ENCODE results near the gene BMP2K. TPM values are rescaled to one million over a fixed set of nuclear protein-coding genes. Genes with fewer than 3 reads are reported as not detected.

Gene BMP2K
- total and polyA plus RNA-seq, 12 donors, result 4.9 to 36.5 (median 28.1) TPM

DNA sequence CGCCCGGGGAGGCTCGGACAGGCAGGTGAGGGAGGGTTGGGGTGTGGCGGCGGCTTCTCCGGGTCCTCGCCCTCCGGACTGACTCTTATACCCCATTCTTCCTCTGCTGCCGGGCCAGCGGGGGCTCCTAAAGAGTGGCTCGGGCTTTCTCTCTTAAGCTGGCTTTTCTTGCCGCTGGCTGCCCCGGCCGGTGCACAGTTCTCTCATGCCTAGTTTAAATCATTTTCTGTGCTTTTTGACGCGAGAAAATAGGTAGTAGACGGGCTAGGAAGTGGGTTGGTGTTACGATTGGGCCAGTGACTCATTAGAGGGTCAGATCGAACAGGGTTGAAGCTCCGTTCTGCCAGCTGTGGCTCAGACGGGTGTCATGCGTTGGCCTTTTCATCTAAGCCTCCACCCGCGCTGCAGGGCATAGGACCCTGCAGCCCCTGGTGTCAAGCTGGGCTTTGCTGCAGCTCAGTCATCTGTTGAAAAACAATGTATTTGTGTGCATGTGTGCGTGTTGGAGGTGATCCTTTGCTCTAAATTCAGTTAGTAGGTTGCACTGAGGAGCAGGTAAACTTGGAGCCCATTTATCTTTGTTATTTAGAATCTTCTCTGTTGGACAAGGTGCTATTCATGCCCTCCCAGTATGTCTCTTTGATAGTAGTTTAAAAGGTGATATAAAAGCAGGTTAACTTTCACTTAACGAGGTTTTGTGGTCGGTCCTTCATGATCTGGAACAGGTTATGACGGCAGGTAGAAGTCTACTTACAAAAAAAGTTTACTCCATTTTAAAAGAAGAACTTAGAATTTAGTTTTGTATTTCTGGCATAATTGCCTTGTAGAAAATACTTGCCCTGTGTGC is 802 bp downstream of the BMP2K start:
- intact Hi-C loops (cut with DNase I), result loop anchor here (5.0 to 10.0 kb wide), 10 partner anchors 78 to 165 kb away; no protein-coding TSS in a partner anchor
- 2 to 3% methylated on average over 27 to 28 of the region's 28 CpGs for WGBS, 2 donors
- peaks cover 0 to 61% (median 47%) of the 10 kb centered on the region in 9 donors for H3K4me1 ChIP-seq

DNA sequence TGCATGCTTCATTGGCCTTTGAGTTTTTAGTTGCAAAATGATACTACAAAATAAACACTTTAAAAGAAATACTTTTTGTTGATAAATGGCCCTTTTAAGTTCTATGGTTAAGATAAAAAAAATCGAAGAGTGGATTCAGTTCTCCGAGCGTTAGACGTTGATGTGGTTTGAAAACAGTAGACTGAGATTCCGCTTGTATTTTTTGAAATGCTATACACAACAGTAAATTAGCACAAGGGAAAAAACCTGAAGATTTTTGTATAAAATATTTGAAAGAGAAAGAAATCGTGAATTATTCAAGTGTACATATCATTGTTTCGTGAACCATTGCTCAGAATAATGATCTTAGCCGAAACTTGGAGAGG is 1.4 kb downstream of the BMP2K start:
- Histone ChIP-seq H3K9me3 (no peaks in the 10 kb centered on the region), H3K36me3 (no peaks in the 10 kb centered on the region), H3K4me3 (peak overlapping the region in 9 of 10 donors; percentile 70 to 94 (median 81)), H3K27me3 (no peaks in the 10 kb centered on the region), H3K27ac (peak overlapping the region in 6 of 10 donors; percentile 98 to 100 (median 100)), H3K4me1 (peaks cover 0 to 63% (median 48%) of the 10 kb centered on the region in 9 donors)
- TF ChIP-seq, protein P1, sequence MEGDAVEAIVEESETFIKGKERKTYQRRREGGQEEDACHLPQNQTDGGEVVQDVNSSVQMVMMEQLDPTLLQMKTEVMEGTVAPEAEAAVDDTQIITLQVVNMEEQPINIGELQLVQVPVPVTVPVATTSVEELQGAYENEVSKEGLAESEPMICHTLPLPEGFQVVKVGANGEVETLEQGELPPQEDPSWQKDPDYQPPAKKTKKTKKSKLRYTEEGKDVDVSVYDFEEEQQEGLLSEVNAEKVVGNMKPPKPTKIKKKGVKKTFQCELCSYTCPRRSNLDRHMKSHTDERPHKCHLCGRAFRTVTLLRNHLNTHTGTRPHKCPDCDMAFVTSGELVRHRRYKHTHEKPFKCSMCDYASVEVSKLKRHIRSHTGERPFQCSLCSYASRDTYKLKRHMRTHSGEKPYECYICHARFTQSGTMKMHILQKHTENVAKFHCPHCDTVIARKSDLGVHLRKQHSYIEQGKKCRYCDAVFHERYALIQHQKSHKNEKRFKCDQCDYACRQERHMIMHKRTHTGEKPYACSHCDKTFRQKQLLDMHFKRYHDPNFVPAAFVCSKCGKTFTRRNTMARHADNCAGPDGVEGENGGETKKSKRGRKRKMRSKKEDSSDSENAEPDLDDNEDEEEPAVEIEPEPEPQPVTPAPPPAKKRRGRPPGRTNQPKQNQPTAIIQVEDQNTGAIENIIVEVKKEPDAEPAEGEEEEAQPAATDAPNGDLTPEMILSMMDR (IDR thresholded peaks at IDR 0.05), result no peak
- 45 to 53% methylated on average over 8 of the region's 8 CpGs for WGBS, 2 donors
- no peak for DNase-seq
- ATAC-seq, result no peak
- intact Hi-C loops (cut with DNase I), result loop anchor here (5.0 to 10.0 kb wide), 10 partner anchors 77 to 165 kb away; no protein-coding TSS in a partner anchor

More for the DNA sequence above, 802 bp downstream of the BMP2K start:
- H3K4me3 ChIP-seq, result peak overlapping the region; percentile 70 to 94 (median 86)
- no peaks in the 10 kb centered on the region for H3K36me3 ChIP-seq
- no peaks in the 10 kb centered on the region for H3K9me3 ChIP-seq
- no peaks in the 10 kb centered on the region for H3K27me3 ChIP-seq
- TF ChIP-seq, protein P1 (IDR thresholded peaks at IDR 0.05), result no peak
- H3K27ac ChIP-seq, result peak overlapping the region; percentile 94 to 100 (median 99)
- DNase-seq, result peak; percentile 12 to 27
- ATAC-seq, result peak in 5 of 8 donors; percentile 24 to 61 (median 45)

DNA sequence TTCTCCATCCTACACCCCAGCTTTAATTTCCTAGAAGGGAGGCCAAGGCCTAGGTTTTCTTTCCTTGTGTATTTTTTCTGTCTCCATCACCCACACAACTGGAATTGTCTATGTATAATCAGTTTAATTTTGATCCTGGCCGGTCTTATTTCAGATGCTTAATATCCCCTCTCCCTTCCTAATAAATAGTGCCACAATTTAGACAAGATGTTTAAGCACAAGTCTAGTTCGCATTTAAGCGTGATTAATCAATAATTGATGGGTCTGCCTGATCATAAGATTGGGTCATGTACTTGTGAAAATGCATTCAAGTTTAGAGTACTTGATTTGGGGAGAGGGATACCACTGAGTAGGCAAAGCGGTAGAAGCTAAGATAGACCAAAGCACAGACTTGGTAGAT is 2.4 kb downstream of the BMP2K start:
- TF ChIP-seq, protein P1 (IDR thresholded peaks at IDR 0.05), result no peak
- peaks cover 0 to 72% (median 51%) of the 10 kb centered on the region in 9 donors for H3K4me1 ChIP-seq
- no peaks in the 10 kb centered on the region for H3K36me3 ChIP-seq
- H3K9me3 ChIP-seq, result no peaks in the 10 kb centered on the region
- H3K27ac ChIP-seq, result peak overlapping the region in 3 of 10 donors; percentile 98 to 99 (median 98)
- peak overlapping the region in 7 of 10 donors; percentile 70 to 94 (median 93) for H3K4me3 ChIP-seq
- WGBS, 2 donors, result 89 to 91% methylated on average over 4 of the region's 4 CpGs
- ATAC-seq, result no peak
- DNase-seq, result no peak
- intact Hi-C loops (cut with DNase I), result loop anchor here (5.0 to 10.0 kb wide), 10 partner anchors 76 to 166 kb away; no protein-coding TSS in a partner anchor
- H3K27me3 ChIP-seq, result no peaks in the 10 kb centered on the region

DNA sequence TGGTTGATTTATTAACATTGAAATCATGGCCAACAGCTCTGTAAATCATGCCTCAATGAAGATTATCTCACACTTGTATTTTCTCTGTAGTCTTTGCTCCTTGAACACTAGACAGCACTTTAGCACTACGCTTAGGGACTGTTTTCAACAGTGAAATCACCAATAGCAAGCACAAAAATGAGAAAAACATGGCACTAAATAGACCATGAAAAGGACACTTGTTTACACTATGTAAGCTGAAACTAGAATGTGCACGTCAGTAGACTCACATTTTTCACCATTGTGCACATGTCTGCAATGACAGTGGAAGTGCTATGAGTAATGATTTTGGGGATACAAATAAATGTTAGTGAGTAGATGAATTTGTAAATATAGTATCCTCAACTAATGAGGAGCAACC is 3.1 kb downstream of the BMP2K start:
- TF ChIP-seq, protein P1 (IDR thresholded peaks at IDR 0.05), result no peak
- H3K9me3 ChIP-seq, result no peaks in the 10 kb centered on the region
- H3K27me3 ChIP-seq, result no peaks in the 10 kb centered on the region
- peak overlapping the region in 4 of 10 donors; percentile 73 to 94 (median 94) for H3K4me3 ChIP-seq
- peak overlapping the region in 4 of 10 donors; percentile 4 to 99 (median 31) for H3K27ac ChIP-seq
- WGBS, 2 donors, result 63% methylated on average over 2 of the region's 2 CpGs
- ATAC-seq (no peak), DNase-seq (no peak)
- intact Hi-C loops (cut with DNase I), result loop anchor here (5.0 to 10.0 kb wide), 10 partner anchors 76 to 167 kb away; no protein-coding TSS in a partner anchor
- no peaks in the 10 kb centered on the region for H3K36me3 ChIP-seq
- H3K4me1 ChIP-seq, result peaks cover 0 to 79% (median 59%) of the 10 kb centered on the region in 9 donors
